Measurements from ENCODE around the gene GMPPA. TPM values are rescaled to one million over a fixed set of nuclear protein-coding genes. Genes with fewer than 3 reads are reported as not detected.

Gene GMPPA
- total and polyA plus RNA-seq, 9 of the 15 experiments (the other 6 are each of a cell fraction or from before 2014, with no cell fraction given), result 7.0 to 101 (median 66.7) TPM

GRCh38 chr2:219457784-219458369 is 40.8 kb upstream of the GMPPA start:
- intact Hi-C loops (cut with micrococcal nuclease), result loop anchor here (2.0 kb wide), 1 partner anchor 19 kb away; no protein-coding TSS in a partner anchor

More at GRCh38 chr2:219457784-219458369, 40.8 kb upstream of the GMPPA start:
- TF ChIP-seq CTCF (IDR thresholded peaks at IDR 0.05 in 2 of 3, conservative IDR thresholded peaks at IDR 0.05 in 1 of 3; ENCODE audit: insufficient read depth in 2 of 3, low read depth in 1 of 3, low read length in 3 of 3) (peak in 2 of 3 experiments; percentile 16 to 42; a peak in 3 of 6 replicates), KLF6 (CRISPR knock-in tag; IDR thresholded peaks at IDR 0.05; ENCODE audit: borderline replicate concordance) (no peak)
- Histone ChIP-seq H3K79me2 (ENCODE audit: control insufficient read depth, insufficient read depth, low read length) (no peaks in the 10 kb centered on the region), H4K20me1 (replicated peaks; ENCODE audit: control insufficient read depth, insufficient read depth, low read length) (no peaks in the 10 kb centered on the region), H3K9me1 (ENCODE audit: control insufficient read depth, insufficient read depth, low read length) (no peaks in the 10 kb centered on the region), H3K4me3 (no peak overlapping the region), H3K36me3 (ENCODE audit: control insufficient read depth, insufficient read depth, low read length) (no peaks in the 10 kb centered on the region), H3K9ac (ENCODE audit: insufficient read depth in 1 of 2, low read depth in 2 of 2, low read length in 2 of 2) (peak overlapping the region in 1 of 2 experiments; percentile 45; a peak in 1 of 4 replicates), H2AFZ (ENCODE audit: low read depth, low read length) (peak overlapping the region; percentile 33; the same call in 1 of the 2 replicates), H3K4me2 (ENCODE audit: insufficient read depth, low read length) (no peak overlapping the region), H3K27me3 (ENCODE audit: control insufficient read depth in 2 of 2, insufficient read depth in 2 of 2, low read length in 2 of 2) (no peaks in the 10 kb centered on the region), H3K4me1 (replicated peaks in 1 of 2; ENCODE audit: control insufficient read depth in 2 of 2, insufficient read depth in 2 of 2, low read length in 2 of 2) (peaks cover 28 to 38% of the 10 kb centered on the region in 2 experiments), H3K27ac (ENCODE audit: extremely low read depth, low read depth, low read length) (no peak overlapping the region), H3K9me3 (replicated peaks; ENCODE audit: control insufficient read depth, insufficient read depth, low read depth, low read length) (no peaks in the 10 kb centered on the region)
- ChIA-PET CTCF (ENCODE audit: low intra/inter-chr PET ratio) (interaction anchor here (1.2 kb wide), 1 partner anchor 19 kb away, joined by 3 read pairs; no protein-coding TSS in a partner anchor), POLR2A (interaction anchor here (0.6 to 2.0 kb wide), 3 partner anchors 29 to 329 kb away, joined by 3 to 4 read pairs (median 3); no protein-coding TSS in a partner anchor)
- in situ Hi-C loops (cut with MboI), result no loop called here
- no TSS peak for BruUV-seq (replicated peaks)
- FAIRE-seq (no peak), ATAC-seq (peak; percentile 55), DNase-seq (ENCODE audit: extremely low read depth in 1 of 4, low spot score in 3 of 4) (peak in 3 of 4 experiments; percentile 26 to 33 (median 28))
- 82% methylated on average over 3 of the region's 5 CpGs for WGBS (ENCODE audit: insufficient coverage, low coverage, missing lambda C conversion rate)

Data from K562 (cell line).